ENCODE data around the gene TET1.
"Not testable (repeated sequence)": the region's sequence is repeated elsewhere in the genome, so short reads cannot be mapped to it uniquely, and the experiment has no call there.

- TF ChIP-seq CTCF (conservative IDR thresholded peaks at IDR 0.05); EZH2 (IDR thresholded peaks at IDR 0.05; ENCODE audit: low read depth): not testable (repeated sequence)
Measured at GRCh38 chr10:68610023-68610422, 49.9 kb downstream of the TET1 start.

Measured in PC-9 (cell line).